ENCODE measurements around the gene TMED1.

TMED1 gene

GRCh38 chr19:10797541-10798256 lies 38.3 kb downstream of the TMED1 start:
- ChIA-PET CTCF (no interaction called here), POLR2A (no interaction called here)
- no peak for TF ChIP-seq CTCF (IDR thresholded peaks at IDR 0.05; ENCODE audit: insufficient read depth, low read length, missing control alignments)
- no peak for DNase-seq (ENCODE audit: low read depth, low spot score)
- no peak overlapping the region for H3K4me3 ChIP-seq (ENCODE audit: low read depth, low read length)

GRCh38 chr19:10797078-10797477 lies 38.9 kb downstream of the TMED1 start:
- CTCF ChIA-PET: interaction anchor here (1.0 kb wide), 1 partner anchor 67 kb away, joined by 3 read pairs; no protein-coding TSS in a partner anchor

GRCh38 chr19:10796653-10797052 lies 39.4 kb downstream of the TMED1 start:
- CTCF ChIA-PET: interaction anchor here (0.8 to 1.0 kb wide), 2 partner anchors 26 to 68 kb away, joined by 3 read pairs; no protein-coding TSS in a partner anchor
- POLR2A ChIA-PET: no interaction called here
- no peak for DNase-seq (ENCODE audit: low read depth, low spot score)
- H3K4me3 ChIP-seq (ENCODE audit: low read depth, low read length): no peak overlapping the region
- no peak for TF ChIP-seq CTCF (IDR thresholded peaks at IDR 0.05; ENCODE audit: insufficient read depth, low read length, missing control alignments)

More at GRCh38 chr19:10797078-10797477, 38.9 kb downstream of the TMED1 start:
- POLR2A ChIA-PET: no interaction called here
- DNase-seq (ENCODE audit: low read depth, low spot score): no peak
- H3K4me3 ChIP-seq (ENCODE audit: low read depth, low read length): no peak overlapping the region
- no peak for TF ChIP-seq CTCF (IDR thresholded peaks at IDR 0.05; ENCODE audit: insufficient read depth, low read length, missing control alignments)

- ChIA-PET CTCF (no interaction called here), POLR2A (no interaction called here)
- no peak for TF ChIP-seq CTCF (IDR thresholded peaks at IDR 0.05; ENCODE audit: insufficient read depth, low read length, missing control alignments)
Observed at GRCh38 chr19:10789866-10790265, 46.1 kb downstream of the TMED1 start.

GRCh38 chr19:10788146-10788545 lies 47.9 kb downstream of the TMED1 start:
- POLR2A ChIA-PET: interaction anchor here (0.8 kb wide), 1 partner anchor 49 kb away, joined by 4 read pairs; no protein-coding TSS in a partner anchor
- TF ChIP-seq CTCF (IDR thresholded peaks at IDR 0.05; ENCODE audit: insufficient read depth, low read length, missing control alignments): no peak
- no peak overlapping the region for H3K4me3 ChIP-seq (ENCODE audit: low read depth, low read length)
- CTCF ChIA-PET: no interaction called here
- no peak for DNase-seq (ENCODE audit: low read depth, low spot score)

More at GRCh38 chr19:10789866-10790265, 46.1 kb downstream of the TMED1 start:
- H3K4me3 ChIP-seq (ENCODE audit: low read depth, low read length): no peak overlapping the region
- DNase-seq (ENCODE audit: low read depth, low spot score): no peak

GRCh38 chr19:10784257-10784656 lies 51.8 kb downstream of the TMED1 start:
- CTCF ChIA-PET: no interaction called here
- POLR2A ChIA-PET: no interaction called here
- DNase-seq (ENCODE audit: low read depth, low spot score): no peak
- no peak for TF ChIP-seq CTCF (IDR thresholded peaks at IDR 0.05; ENCODE audit: insufficient read depth, low read length, missing control alignments)
- no peak overlapping the region for H3K4me3 ChIP-seq (ENCODE audit: low read depth, low read length)

Measured in AG04449 (cell line).